HCT116 (cell line): ENCODE data around the gene ANKRD29.

ENCODE experiments used
- CEBPB ChIP-seq: IDR thresholded peaks from 2 replicates; pipeline ENCODE4 v1.6.1; 2012; ENCODE audit warnings: low read depth
- CTCF ChIP-seq, 3 experiments: fragments of 200-600 bp in 1 of 3; sonication (generic) in 1 of 3; IDR thresholded peaks in 2 of 3; conservative IDR thresholded peaks in 1 of 3; 2 replicates each; pipeline ENCODE4 v1.5.1; 2012 to 2017; ENCODE audit warnings: low read depth in 2 of 3, low read length in 2 of 3, antibody characterized with exemption in 1 of 3, borderline replicate concordance in 1 of 3, control low read depth in 1 of 3, mild to moderate bottlenecking in 1 of 3, mixed read lengths in 1 of 3, mixed run types in 1 of 3, moderate library complexity in 1 of 3; ENCODE audit not compliant: insufficient read depth in 1 of 3
- EZH2 ChIP-seq: fragments of 200-600 bp; sonication (generic); IDR thresholded peaks from 2 replicates; pipeline ENCODE4 v1.6.1; 2017; ENCODE audit warnings: antibody characterized with exemption, mixed run types
- EZH2phosphoT487 ChIP-seq: fragments of 200-600 bp; IDR thresholded peaks from 2 replicates; pipeline ENCODE4 v1.6.1; 2018; ENCODE audit warnings: antibody characterized with exemption, borderline replicate concordance
- JUND ChIP-seq: IDR thresholded peaks from 2 replicates; pipeline ENCODE4 v1.6.1; 2012
- POLR2A ChIP-seq: IDR thresholded peaks from 2 replicates; pipeline ENCODE4 v1.7.0; 2011; ENCODE audit warnings: borderline replicate concordance; ENCODE audit not compliant: insufficient read depth, insufficient read length; ENCODE audit errors: extremely low read depth
- POLR2AphosphoS5 ChIP-seq: IDR thresholded peaks from 2 replicates; pipeline ENCODE4 v1.6.1; 2011; ENCODE audit warnings: mild to moderate bottlenecking, low read depth, low read length, moderate library complexity
- SIN3A ChIP-seq: IDR thresholded peaks from 2 replicates; pipeline ENCODE4 v1.6.1; 2012; ENCODE audit warnings: low read depth
- ZBTB33 ChIP-seq: IDR thresholded peaks from 2 replicates; pipeline ENCODE4 v1.6.1; 2011; ENCODE audit warnings: mild to moderate bottlenecking, low read length, moderate library complexity; ENCODE audit not compliant: insufficient replicate concordance; ENCODE audit errors: extremely low read depth
- ZFX ChIP-seq: fragments of 450-650 bp; IDR thresholded peaks from 2 replicates; pipeline ENCODE4 v1.6.1; 2017

GRCh38 chr18:23640052-23640451 lies 22.7 kb downstream of the ANKRD29 start:
- no peak for TF ChIP-seq POLR2A
- TF ChIP-seq EZH2, result no peak
- TF ChIP-seq ZFX, result no peak
- no peak for TF ChIP-seq EZH2phosphoT487
- TF ChIP-seq CTCF (IDR thresholded peaks at IDR 0.05 in 2 of 3, conservative IDR thresholded peaks at IDR 0.05 in 1 of 3; ENCODE audit: borderline replicate concordance in 1 of 3, insufficient read depth in 1 of 3, low read depth in 2 of 3, low read length in 2 of 3), result peak in 2 of 3 experiments; percentile 29 to 31; a peak in 3 of 6 replicates
- TF ChIP-seq POLR2AphosphoS5, result no peak
- TF ChIP-seq CEBPB, result no peak
- no peak for TF ChIP-seq JUND
- no peak for TF ChIP-seq ZBTB33
- no peak for TF ChIP-seq SIN3A
